ENCODE results near the gene GPR26.

The GPR26 gene

DNA sequence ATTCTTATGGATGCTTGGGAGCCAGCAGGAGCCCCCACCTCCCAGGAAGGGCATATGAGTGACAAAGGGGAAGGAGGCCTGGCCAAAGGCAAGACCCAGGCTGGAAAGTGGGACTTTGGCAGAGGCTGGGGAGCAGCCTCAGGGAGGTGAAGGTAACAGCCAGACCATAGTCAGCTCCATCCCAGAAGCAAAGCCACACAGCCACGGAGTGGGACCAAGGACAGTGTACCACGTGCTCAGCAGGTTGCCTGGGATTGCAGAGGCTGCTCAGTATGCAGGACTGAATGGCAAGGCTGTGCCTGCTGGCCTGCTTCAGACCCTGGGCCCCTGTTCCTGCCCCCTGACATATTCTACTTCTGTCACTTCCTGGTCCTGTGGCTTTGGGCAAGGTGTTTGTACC lies 17.6 kb upstream of the GPR26 start:
- DNase-seq (ENCODE audit: low read depth), result no peak

- DNase-seq (ENCODE audit: low read depth), result no peak
These were observed 16.5 kb upstream of the GPR26 start for GRCh38 chr10:123649676-123650075.

DNA sequence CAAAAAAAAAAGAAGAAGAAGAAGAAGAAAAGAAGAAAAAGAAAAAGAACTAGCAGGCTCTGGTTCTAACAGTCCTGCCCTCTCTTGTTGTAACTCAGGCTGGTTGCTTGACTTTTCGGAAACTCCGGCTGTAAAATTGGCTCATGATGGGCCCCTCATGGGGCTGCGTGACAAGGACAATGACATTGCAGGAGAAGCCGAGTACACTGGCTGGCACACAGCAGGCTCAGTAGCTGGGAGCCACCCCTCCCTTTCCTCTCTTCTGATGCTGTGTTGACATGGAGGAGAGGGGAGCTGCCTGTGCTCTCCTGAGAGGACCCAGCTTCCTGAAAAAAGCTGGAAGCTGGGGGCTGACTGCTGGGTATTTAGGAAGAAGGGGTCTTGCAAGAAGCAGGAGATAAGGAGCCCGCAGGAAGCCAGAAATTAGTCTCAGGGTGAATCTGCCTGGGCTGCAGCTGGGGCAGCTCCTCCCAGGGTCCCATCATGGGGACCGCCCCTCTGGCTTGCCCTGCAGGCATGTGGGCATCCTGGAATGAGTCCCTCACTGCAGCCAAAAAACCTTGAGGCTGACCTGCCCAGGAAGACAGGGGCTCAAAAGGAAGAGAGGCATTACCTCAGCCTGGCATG lies 14.6 kb upstream of the GPR26 start:
- no peak for DNase-seq (ENCODE audit: low read depth)

- no peak for DNase-seq (ENCODE audit: low read depth)
These were observed 10.4 kb upstream of the GPR26 start for GRCh38 chr10:123655751-123656150.

DNA sequence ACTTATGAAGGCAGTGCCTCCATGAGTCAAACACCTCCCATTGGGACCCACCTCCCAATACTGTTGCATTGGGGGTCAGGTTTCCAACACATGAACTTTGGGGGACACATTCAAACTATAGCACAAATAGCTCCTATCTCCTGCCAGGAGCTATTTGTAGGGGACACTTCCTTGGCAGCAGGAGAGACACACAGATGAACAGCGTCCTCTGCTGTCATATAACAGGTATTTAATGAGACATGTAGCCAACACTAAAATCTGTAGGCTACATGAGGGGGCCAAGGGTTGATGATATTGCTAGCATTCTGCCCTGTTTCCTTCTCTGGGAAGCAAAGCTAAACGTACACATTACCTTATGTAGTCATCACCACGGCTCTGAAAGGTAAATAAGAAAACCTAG lies 2.6 kb upstream of the GPR26 start:
- DNase-seq (ENCODE audit: low read depth), result no peak

DNA sequence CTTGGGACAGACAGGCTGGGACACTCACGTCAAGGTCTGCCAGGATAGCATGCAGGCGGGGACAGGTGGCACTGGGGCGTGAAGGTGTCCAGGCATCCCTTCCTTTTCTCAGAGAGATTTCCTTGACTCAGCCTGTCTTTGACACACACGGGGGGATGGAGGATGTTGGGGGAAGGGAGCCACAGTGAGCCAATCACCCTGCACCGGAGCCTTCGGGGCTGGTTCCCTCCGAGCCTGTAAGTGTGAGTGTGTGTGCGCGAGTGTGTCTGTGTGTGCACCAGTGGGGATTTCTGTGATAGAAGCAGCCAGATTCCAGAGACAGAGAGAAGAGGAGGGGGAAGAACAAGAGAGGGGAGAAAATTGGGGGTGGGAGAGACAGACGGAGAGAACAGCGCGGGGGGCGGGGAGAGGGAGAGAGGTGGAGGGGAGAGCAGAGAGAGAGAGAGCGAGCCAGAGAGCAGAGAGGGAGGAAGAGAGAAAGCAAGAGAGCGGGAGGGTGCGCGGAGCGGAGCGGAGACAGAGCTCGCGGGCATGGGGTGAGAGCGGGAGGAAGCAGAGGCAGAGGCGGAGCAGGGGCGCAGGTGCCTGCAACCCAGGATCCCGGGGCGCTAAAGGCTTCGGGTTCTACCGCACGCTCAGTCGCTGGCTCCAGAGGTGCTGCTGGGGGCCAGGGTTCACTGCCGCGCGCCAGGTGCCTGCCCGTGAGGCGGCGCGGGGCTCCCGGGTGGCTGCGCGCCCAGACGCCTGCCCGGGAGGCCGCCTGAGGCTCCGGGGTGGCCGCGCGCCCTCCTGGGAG lies 466 bp upstream of the GPR26 start:
- DNase-seq (ENCODE audit: low read depth), result no peak

GRCh38 chr10:123669886-123670285 lies 3.7 kb downstream of the GPR26 start:
- no peak for DNase-seq (ENCODE audit: low read depth)

GRCh38 chr10:123673198-123673597 lies 7.0 kb downstream of the GPR26 start:
- DNase-seq (ENCODE audit: low read depth), result no peak

- DNase-seq (ENCODE audit: low read depth), result no peak
These were observed 8.6 kb downstream of the GPR26 start for GRCh38 chr10:123674741-123675140.

DNA sequence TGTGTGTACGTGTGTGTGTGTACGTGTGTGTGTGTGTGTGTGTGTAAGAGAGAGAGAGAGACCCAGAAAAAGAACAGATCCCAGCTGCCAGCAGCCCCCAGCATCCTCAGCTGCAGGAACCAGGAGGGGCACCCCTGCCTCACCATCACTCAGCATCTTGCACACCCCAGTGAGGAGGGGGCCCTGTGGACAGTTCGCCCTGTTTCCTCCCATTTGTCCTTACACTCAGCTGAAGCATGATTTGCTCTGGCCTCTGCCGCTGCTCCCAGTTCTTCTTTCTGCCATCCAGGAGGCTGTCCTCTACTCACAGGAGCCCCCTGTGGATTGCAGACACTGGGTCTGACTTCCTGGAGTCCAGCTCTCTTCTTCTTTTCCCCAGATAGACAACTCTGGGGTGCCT lies 9.7 kb downstream of the GPR26 start:
- no peak for DNase-seq (ENCODE audit: low read depth)

- DNase-seq (ENCODE audit: low read depth), result no peak
These were observed 11.4 kb downstream of the GPR26 start for GRCh38 chr10:123677556-123677955.

DNA sequence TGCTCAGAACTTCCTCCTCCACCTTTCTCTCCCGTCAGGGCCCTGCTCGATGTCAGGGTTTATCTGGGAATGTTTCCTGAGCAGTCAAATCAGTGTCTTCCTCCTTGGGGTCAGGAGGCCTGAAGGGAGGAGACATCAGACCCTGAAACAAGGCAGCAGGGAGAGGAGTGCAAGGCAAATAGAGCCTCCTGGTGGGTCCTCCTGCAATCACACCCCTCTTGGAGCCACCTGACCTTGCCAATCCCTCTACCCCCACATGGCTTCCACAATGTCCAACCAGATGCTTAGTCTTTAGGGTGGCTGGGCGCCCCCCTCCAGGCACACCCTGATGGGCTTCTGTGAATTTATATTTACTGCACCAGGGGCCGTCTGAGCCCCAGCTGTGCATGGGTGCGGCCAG lies 12.2 kb downstream of the GPR26 start:
- DNase-seq (ENCODE audit: low read depth), result no peak

DNA sequence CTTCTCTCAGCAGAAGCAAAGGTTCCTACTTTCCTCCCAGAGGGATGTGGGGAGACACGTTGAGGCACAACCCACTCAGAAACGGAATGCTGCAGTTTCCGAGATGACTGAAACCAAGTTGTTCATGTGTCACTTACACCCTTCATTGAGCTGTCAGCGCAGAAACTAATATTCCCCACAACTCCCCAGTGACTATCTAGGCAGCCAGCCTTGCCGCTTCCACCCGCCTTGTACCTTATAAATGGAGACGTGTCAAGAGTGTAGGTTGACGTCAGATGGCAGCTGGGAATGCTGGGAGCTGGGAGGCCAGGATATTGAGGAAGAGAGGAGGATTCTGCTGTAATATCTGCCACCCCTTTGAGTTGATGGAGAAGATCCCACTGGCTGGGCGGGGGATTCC lies 15.1 kb downstream of the GPR26 start:
- no peak for DNase-seq (ENCODE audit: low read depth)

GRCh38 chr10:123682477-123682876 lies 16.3 kb downstream of the GPR26 start:
- no peak for DNase-seq (ENCODE audit: low read depth)

- DNase-seq (ENCODE audit: low read depth), result no peak
These were observed 17.3 kb downstream of the GPR26 start for GRCh38 chr10:123683459-123683858.

DNA sequence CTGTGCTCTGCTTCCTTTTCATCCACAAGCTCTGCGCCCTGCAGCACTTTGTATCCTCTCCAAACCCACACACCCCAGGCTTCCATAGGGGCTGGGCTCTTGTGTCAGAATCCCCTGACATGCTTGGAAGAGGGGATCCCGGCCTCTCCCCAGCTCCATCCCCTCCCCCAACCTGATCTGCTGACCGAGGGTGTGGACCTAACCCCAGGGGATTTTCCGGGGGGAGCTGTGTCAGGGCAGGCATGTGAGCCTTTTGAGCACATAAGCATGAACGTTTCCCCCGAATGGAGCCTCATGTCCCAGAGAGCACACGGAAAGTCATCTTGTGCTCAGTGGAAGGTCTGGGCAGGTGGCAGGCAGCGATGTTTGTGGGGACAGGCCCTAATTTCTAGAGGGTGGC lies 17.7 kb downstream of the GPR26 start:
- DNase-seq (ENCODE audit: low read depth), result no peak

- DNase-seq (ENCODE audit: low read depth), result no peak
These were observed 19.1 kb downstream of the GPR26 start for GRCh38 chr10:123685260-123685659.

- DNase-seq (ENCODE audit: low read depth), result no peak
These were observed 21.6 kb downstream of the GPR26 start for GRCh38 chr10:123687758-123688157.

DNA sequence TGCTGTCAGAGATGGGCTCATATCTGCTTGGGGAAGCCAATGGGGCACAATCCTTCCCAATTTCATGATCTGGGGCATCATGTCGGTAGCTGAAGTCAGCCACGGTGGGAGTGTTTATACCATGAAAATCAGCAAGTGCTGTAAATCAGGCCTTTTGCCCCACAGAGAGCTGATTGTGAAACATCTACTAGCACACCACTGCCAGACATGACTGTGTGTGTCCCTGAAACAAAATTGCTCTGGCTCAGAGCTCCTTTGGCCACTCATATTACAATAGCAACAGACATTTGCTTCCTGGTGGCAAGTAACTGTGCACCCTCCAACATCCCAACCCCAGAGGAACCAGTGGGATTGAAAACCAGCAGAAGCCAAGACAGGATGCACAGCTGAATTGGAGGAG lies 23.7 kb downstream of the GPR26 start:
- no peak for DNase-seq (ENCODE audit: low read depth)

DNA sequence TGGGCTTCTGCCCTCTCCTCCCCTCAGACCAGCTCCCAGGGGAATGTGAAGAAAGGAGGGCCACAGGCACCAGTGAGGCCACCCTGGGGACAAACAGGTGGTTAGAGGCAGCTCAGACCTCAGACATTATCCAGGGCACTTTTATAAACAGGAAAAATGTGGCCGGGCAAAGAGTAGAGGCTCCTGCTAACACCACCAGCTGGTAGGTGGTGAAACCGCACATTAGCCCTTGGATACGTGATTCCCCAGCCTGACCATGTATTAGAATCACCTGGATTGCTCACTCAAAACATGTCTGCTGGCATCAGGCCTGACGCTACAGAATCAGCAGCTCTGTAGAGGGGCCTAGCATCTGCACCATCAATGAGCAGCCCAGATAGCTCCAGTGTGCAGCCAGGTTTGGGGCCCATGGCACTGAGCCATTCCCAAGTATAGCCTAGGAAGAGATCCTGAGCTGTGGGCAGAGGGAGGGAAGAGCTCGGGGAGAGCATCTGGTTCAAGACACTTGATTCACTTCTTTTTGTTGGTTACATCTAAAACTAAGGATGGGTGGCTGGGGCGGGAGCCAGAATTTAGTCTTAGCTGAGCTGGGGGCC lies 37.1 kb downstream of the GPR26 start:
- no peak for DNase-seq (ENCODE audit: low read depth)

DNA sequence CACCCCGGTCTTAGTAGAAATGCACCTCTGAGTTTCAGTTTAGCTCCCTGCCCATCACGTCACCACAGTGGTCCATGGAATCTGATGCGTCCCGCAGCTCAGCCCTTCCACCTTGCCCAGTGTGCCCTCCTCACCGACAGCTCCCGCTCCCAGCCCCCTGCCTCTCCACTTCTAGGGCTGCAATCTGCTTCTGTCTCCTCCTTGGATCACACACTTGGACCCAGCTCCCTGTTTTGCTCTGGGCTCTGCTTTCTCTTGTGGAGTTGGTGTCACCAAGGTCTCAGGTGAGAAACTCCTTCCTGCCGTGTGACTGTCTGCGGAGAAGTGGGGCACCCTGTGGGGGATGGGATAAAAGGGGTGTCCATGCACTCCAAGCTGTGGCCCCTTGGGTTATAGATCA lies 37.9 kb downstream of the GPR26 start:
- no peak for DNase-seq (ENCODE audit: low read depth)

DNA sequence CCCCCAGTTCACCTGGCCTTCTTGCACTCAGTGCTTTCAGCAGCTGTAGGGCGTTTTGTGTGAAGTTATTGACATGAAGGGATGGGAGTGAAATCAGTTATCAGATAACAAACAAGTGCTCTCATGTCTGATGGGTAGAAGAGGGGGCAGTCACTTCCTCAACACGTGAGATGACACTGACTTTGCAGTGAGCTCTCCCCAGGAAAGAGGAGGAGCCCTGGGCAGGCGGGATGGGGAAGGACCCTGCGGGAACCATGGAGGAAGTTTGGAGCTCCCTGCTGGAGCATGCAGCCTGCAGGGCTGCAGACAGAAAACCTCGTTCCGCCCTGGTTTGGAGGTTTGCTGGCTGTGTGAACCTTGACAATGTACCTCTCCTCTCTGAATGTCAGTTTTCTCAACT lies 38.7 kb downstream of the GPR26 start:
- DNase-seq (ENCODE audit: low read depth), result no peak

GRCh38 chr10:123706236-123706635 lies 40.1 kb downstream of the GPR26 start:
- no peak for DNase-seq (ENCODE audit: low read depth)

- DNase-seq (ENCODE audit: low read depth), result no peak
These were observed 49.4 kb downstream of the GPR26 start for GRCh38 chr10:123715546-123715945.
